ENCODE results near the gene TOP2A.

- TF ChIP-seq POLR2A (IDR thresholded peaks at IDR 0.05) (peak in 1 of 2 donors; percentile 30), CTCF (IDR thresholded peaks at IDR 0.05) (peak; percentile 95 to 98 (median 96))
Measured at GRCh38 chr17:40358323-40359038, 59.2 kb downstream of the TOP2A start.
